ENCODE data around the gene GALNT2. TPM values are rescaled to one million over a fixed set of nuclear protein-coding genes. Genes with fewer than 3 reads are reported as not detected.

Gene GALNT2
- total and polyA plus RNA-seq, 2 experiments from 2014 or later, result 96.7 to 143 TPM

GRCh38 chr1:230101556-230101955, 34.5 kb downstream of the GALNT2 start:
- Histone ChIP-seq H3K9me2 (replicated peaks; ENCODE audit: insufficient read depth) (no peaks in the 10 kb centered on the region), H3K9me3 (ENCODE audit: low read depth) (no peaks in the 10 kb centered on the region), H3K4me1 (ENCODE audit: insufficient read depth) (peaks cover 34% of the 10 kb centered on the region), H3K79me2 (peaks cover 69% of the 10 kb centered on the region), H3K27ac (no peak overlapping the region), H3K4me3 (no peak overlapping the region), H3K27me3 (no peaks in the 10 kb centered on the region), H3K4me2 (no peak overlapping the region), H3K36me3 (replicated peaks; ENCODE audit: insufficient read depth, low read depth) (no peaks in the 10 kb centered on the region), H2AFZ (no peak overlapping the region), H4K20me1 (ENCODE audit: insufficient read depth, poor library complexity, severe bottlenecking) (peaks cover 4% of the 10 kb centered on the region)
- WGBS (ENCODE audit: low lambda C conversion rate, missing lambda C conversion rate), result 60% methylated on average over 2 of the region's 2 CpGs
- no peak for TF ChIP-seq CTCF (IDR thresholded peaks at IDR 0.05; ENCODE audit: poor library complexity)
- TF ChIP-seq EZH2phosphoT487 (IDR thresholded peaks at IDR 0.05; ENCODE audit: low read depth, severe bottlenecking, unreplicated experiment), result no peak
- TF ChIP-seq EZH2 (IDR thresholded peaks at IDR 0.05; ENCODE audit: borderline replicate concordance), result no peak
- no peak for DNase-seq (ENCODE audit: low spot score)

DNA sequence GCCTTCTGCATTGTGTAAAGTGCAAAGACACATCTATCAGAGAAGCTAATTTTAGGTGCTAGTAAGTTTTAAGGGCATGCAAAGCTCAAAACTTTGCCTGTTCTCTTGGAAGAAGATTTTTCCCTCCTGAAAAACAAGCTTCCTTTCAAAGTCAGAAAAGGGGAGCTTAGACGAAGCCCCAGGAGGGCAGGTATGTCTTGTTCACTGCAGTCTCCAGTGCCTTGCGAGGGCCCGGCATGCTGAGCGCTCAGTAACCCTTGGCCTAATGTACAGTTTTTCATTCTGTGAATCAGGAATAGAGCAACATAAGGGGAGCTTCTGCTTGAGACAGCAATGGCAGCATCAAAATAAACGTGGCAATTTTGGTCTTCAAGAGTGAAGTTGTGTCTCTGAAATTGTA, 35.0 kb downstream of the GALNT2 start:
- H3K36me3 ChIP-seq (replicated peaks; ENCODE audit: insufficient read depth, low read depth), result no peaks in the 10 kb centered on the region
- H3K9me2 ChIP-seq (replicated peaks; ENCODE audit: insufficient read depth), result no peaks in the 10 kb centered on the region
- no peak overlapping the region for H3K4me3 ChIP-seq
- H3K4me1 ChIP-seq (ENCODE audit: insufficient read depth), result peaks cover 37% of the 10 kb centered on the region
- H3K27me3 ChIP-seq, result no peaks in the 10 kb centered on the region
- no peaks in the 10 kb centered on the region for H3K9me3 ChIP-seq (ENCODE audit: low read depth)
- H3K4me2 ChIP-seq, result no peak overlapping the region
- H3K79me2 ChIP-seq, result peaks cover 69% of the 10 kb centered on the region
- no peak overlapping the region for H3K27ac ChIP-seq
- TF ChIP-seq EZH2phosphoT487 (IDR thresholded peaks at IDR 0.05; ENCODE audit: low read depth, severe bottlenecking, unreplicated experiment) (no peak), CTCF (IDR thresholded peaks at IDR 0.05; ENCODE audit: poor library complexity) (no peak), EZH2 (IDR thresholded peaks at IDR 0.05; ENCODE audit: borderline replicate concordance) (no peak)
- H4K20me1 ChIP-seq (ENCODE audit: insufficient read depth, poor library complexity, severe bottlenecking), result peaks cover 4% of the 10 kb centered on the region
- DNase-seq (ENCODE audit: low spot score), result no peak
- WGBS (ENCODE audit: low lambda C conversion rate, missing lambda C conversion rate), result 82% methylated on average over 5 of the region's 5 CpGs
- H2AFZ ChIP-seq, result no peak overlapping the region

DNA sequence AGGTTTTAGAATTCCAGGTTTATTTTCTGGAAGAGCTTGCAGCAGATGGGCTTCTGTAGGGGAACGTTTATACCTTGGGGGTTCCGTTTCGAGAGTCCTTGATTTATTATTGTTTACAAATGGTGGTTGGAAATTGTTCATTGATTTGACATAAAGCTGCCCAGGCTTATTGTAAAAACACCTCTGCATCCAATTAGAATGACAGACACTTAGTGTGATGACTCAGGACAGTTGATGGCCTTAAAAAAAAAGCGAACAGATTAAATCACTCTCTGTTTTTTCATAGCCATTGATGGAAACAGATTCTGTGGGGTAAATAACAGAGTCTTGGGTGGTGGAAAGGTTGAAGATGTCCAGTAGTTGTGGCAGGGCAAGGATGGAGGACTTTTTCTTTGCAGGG, 35.4 kb downstream of the GALNT2 start:
- Histone ChIP-seq H3K9me2 (replicated peaks; ENCODE audit: insufficient read depth) (no peaks in the 10 kb centered on the region), H3K79me2 (peaks cover 69% of the 10 kb centered on the region), H3K36me3 (replicated peaks; ENCODE audit: insufficient read depth, low read depth) (no peaks in the 10 kb centered on the region), H3K4me3 (no peak overlapping the region), H3K27ac (no peak overlapping the region), H2AFZ (no peak overlapping the region), H4K20me1 (ENCODE audit: insufficient read depth, poor library complexity, severe bottlenecking) (peaks cover 4% of the 10 kb centered on the region), H3K4me1 (ENCODE audit: insufficient read depth) (peaks cover 37% of the 10 kb centered on the region), H3K27me3 (no peaks in the 10 kb centered on the region), H3K4me2 (no peak overlapping the region), H3K9me3 (ENCODE audit: low read depth) (no peaks in the 10 kb centered on the region)
- no peak for DNase-seq (ENCODE audit: low spot score)
- TF ChIP-seq EZH2phosphoT487 (IDR thresholded peaks at IDR 0.05; ENCODE audit: low read depth, severe bottlenecking, unreplicated experiment) (no peak), CTCF (IDR thresholded peaks at IDR 0.05; ENCODE audit: poor library complexity) (no peak), EZH2 (IDR thresholded peaks at IDR 0.05; ENCODE audit: borderline replicate concordance) (no peak)
- 88% methylated on average over 4 of the region's 4 CpGs for WGBS (ENCODE audit: low lambda C conversion rate, missing lambda C conversion rate)
